Keratinocyte (primary cell): ENCODE results near the gene PTPRB. TPM values are rescaled to one million over a fixed set of nuclear protein-coding genes. Genes with fewer than 3 reads are reported as not detected.

Experiments
- DNase-seq: peaks from one replicate; pipeline ENCODE4 v3.0.0-alpha.2; 2011; ENCODE audit warnings: low read depth, missing footprints, low spot score
- FAIRE-seq: peaks from 2 replicates; lab custom pipeline; 2011; peaks lifted over from hg19 to GRCh38; lab: Jason Lieb, UNC
- H2AFZ ChIP-seq: 2 replicates; pipeline ENCODE4 v1.6.0; 2012; ENCODE audit warnings: low read length, control low read depth, inconsistent platforms; ENCODE audit not compliant: control insufficient read depth
- H3K27ac ChIP-seq: 2 replicates; pipeline ENCODE4 v1.5.1; 2011; ENCODE audit warnings: low read length; ENCODE audit not compliant: control insufficient read depth, insufficient read depth
- H3K27me3 ChIP-seq: 3 replicates; pipeline ENCODE4 v1.6.0; 2011; ENCODE audit warnings: low read length; ENCODE audit not compliant: control insufficient read depth, insufficient read depth; ENCODE audit errors: extremely low read depth
- H3K36me3 ChIP-seq, 2 experiments: 2 replicates in 1 of 2; 3 replicates in 1 of 2; pipeline ENCODE4 v1.5.1; 2011; ENCODE audit warnings: low read length in 2 of 2, mild to moderate bottlenecking in 1 of 2; ENCODE audit not compliant: control insufficient read depth in 2 of 2, insufficient read depth in 2 of 2; ENCODE audit errors: extremely low read depth in 1 of 2
- H3K4me1 ChIP-seq: 3 replicates; pipeline ENCODE4 v1.5.1; 2011; ENCODE audit warnings: low read length; ENCODE audit not compliant: control insufficient read depth, insufficient read depth; ENCODE audit errors: extremely low read depth
- H3K4me2 ChIP-seq: 3 replicates; pipeline ENCODE4 v1.6.0; 2011; ENCODE audit warnings: low read depth, low read length; ENCODE audit not compliant: control insufficient read depth, insufficient read depth; ENCODE audit errors: extremely low read depth
- H3K4me3 ChIP-seq, 3 experiments: fragments of 200-600 bp in 1 of 3; sonication (generic) in 1 of 3; 2 replicates in 2 of 3; 3 replicates in 1 of 3; pipeline ENCODE4 v1.5.1; 2011 to 2016; ENCODE audit warnings: low read length in 3 of 3, mild to moderate bottlenecking in 3 of 3, control low read depth in 2 of 3, inconsistent platforms in 1 of 3, low read depth in 1 of 3, mixed read lengths in 1 of 3, mixed run types in 1 of 3, moderate library complexity in 1 of 3; ENCODE audit not compliant: control insufficient read depth in 2 of 3, insufficient read depth in 2 of 3; ENCODE audit errors: extremely low read depth in 1 of 3
- H3K79me2 ChIP-seq: 2 replicates; pipeline ENCODE4 v1.6.0; 2012; ENCODE audit warnings: low read length; ENCODE audit not compliant: control insufficient read depth, insufficient read depth
- H3K9ac ChIP-seq: 3 replicates; pipeline ENCODE4 v1.6.0; 2011; ENCODE audit warnings: low read length; ENCODE audit not compliant: control insufficient read depth, insufficient read depth; ENCODE audit errors: extremely low read depth
- H3K9me1 ChIP-seq: 3 replicates; pipeline ENCODE4 v1.6.0; 2011; ENCODE audit warnings: low read length; ENCODE audit not compliant: control insufficient read depth, insufficient read depth; ENCODE audit errors: extremely low read depth
- H3K9me3 ChIP-seq: 2 replicates; pipeline ENCODE4 v1.5.1; 2012; ENCODE audit warnings: low read depth, low read length; ENCODE audit not compliant: control insufficient read depth
- H4K20me1 ChIP-seq: 3 replicates; pipeline ENCODE4 v1.6.0; 2011; ENCODE audit warnings: low read length; ENCODE audit not compliant: control insufficient read depth, insufficient read depth; ENCODE audit errors: extremely low read depth
- EZH2 ChIP-seq: IDR thresholded peaks from one replicate; pipeline ENCODE4 v1.6.1; 2012; ENCODE audit warnings: inconsistent platforms, mild to moderate bottlenecking, low read length, moderate library complexity
- dilution Hi-C: fragments of 300-500 bp; cut with MboI; formaldehyde crosslinking; loops from one replicate; pipeline ENCODE4 v1.7.0; 2020; ENCODE audit warnings: low sequenced_read_pairs; ENCODE audit not compliant: extremely low pct_ligation_motif_present
- polyA plus RNA-seq, 5 experiments: library from polyadenylated mRNA; depleted of rRNA in 3 of 5; stranded (reverse) in 3 of 5; stranded (forward) in 1 of 5; unstranded in 1 of 5; fragments of >200 nt; gene quantifications; 1 replicate in 1 of 5; 2 replicates in 3 of 5; 3 replicates in 1 of 5; pipeline versions ENCODE4 v1.2.1 to v1.2.3, GENCODE V29; 2011 to 2012; ENCODE audit warnings: missing spikeins in 2 of 5, low read depth in 1 of 5, low replicate concordance in 1 of 5
- TF ChIP-seq, protein P1 (sequence below), 3 experiments: IDR thresholded peaks in 1 of 3; conservative IDR thresholded peaks in 1 of 3; optimal IDR thresholded peaks in 1 of 3; 2 replicates in 2 of 3; 3 replicates in 1 of 3; pipeline versions ENCODE3 to v1.5.1; 2011; ENCODE audit warnings: low read length in 3 of 3, mild to moderate bottlenecking in 3 of 3, moderate library complexity in 2 of 3, control low read depth in 1 of 3, inconsistent platforms in 1 of 3; ENCODE audit not compliant: insufficient read depth in 2 of 3; ENCODE audit errors: extremely low read depth in 1 of 3

PTPRB gene
- polyA plus RNA-seq, 1 donor (not counting 4 experiments of a cell fraction or from before 2014, with no cell fraction given) = 0.46 TPM

DNA sequence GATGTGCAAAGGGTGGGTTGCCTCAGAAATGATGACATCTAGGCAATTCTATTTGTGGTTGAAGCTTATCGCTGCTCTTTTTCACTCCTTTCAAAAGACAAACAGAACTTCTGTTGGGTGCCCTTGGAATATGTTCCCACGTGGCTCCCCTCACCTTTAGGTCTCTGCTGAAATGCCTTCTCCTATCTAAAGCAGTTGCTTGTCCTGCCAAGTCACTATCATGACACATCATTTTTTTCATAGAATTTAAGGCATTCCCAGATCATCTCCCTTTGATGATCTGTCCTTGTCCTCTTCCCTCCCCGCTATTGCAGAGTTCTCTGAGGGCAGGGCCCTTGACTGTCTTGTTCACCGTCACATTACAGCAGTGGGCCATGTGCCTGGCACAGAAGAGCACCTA is 75.7 kb downstream of the PTPRB start:
- no peaks in the 10 kb centered on the region for H4K20me1 ChIP-seq
- dilution Hi-C loops = no loop called here

DNA sequence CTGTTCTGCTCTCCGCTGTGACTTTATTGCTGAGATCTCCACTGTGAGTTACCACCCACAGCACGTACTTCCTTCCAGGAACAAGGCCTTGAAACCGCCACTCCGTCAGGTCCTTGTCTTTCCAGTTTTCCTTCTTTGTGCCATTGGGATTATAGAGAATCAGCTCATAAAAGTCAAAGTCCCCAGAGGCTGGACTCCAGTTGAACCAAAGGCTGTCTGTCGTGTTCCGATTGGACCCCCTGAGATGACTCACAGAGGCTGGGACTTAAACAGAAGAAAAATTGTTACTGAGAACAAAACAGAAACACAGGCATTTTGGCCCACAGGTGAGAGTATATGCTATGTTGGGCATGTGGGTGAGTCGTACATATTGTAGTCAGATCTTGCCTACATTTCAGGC is 76.6 kb downstream of the PTPRB start:
- Histone ChIP-seq H3K27ac (no peak overlapping the region), H3K9me3 (no peaks in the 10 kb centered on the region), H3K4me2 (no peak overlapping the region), H3K36me3 (no peaks in the 10 kb centered on the region), H2AFZ (no peak overlapping the region), H3K9me1 (no peaks in the 10 kb centered on the region), H4K20me1 (no peaks in the 10 kb centered on the region), H3K79me2 (no peaks in the 10 kb centered on the region), H3K27me3 (no peaks in the 10 kb centered on the region), H3K4me3 (no peak overlapping the region), H3K9ac (no peak overlapping the region), H3K4me1 (peaks cover 12% of the 10 kb centered on the region)
- dilution Hi-C loops = no loop called here
- DNase-seq = no peak
- no peak for FAIRE-seq
- no peak for TF ChIP-seq EZH2
- TF ChIP-seq, protein P1, sequence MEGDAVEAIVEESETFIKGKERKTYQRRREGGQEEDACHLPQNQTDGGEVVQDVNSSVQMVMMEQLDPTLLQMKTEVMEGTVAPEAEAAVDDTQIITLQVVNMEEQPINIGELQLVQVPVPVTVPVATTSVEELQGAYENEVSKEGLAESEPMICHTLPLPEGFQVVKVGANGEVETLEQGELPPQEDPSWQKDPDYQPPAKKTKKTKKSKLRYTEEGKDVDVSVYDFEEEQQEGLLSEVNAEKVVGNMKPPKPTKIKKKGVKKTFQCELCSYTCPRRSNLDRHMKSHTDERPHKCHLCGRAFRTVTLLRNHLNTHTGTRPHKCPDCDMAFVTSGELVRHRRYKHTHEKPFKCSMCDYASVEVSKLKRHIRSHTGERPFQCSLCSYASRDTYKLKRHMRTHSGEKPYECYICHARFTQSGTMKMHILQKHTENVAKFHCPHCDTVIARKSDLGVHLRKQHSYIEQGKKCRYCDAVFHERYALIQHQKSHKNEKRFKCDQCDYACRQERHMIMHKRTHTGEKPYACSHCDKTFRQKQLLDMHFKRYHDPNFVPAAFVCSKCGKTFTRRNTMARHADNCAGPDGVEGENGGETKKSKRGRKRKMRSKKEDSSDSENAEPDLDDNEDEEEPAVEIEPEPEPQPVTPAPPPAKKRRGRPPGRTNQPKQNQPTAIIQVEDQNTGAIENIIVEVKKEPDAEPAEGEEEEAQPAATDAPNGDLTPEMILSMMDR (optimal IDR thresholded peaks at IDR 0.05 in 1 of 3, IDR thresholded peaks at IDR 0.05 in 1 of 3, conservative IDR thresholded peaks at IDR 0.05 in 1 of 3; ENCODE audit: extremely low read depth in 1 of 3, insufficient read depth in 2 of 3, low read length in 3 of 3) = no peak

More for the DNA sequence above, 75.7 kb downstream of the PTPRB start:
- no peak overlapping the region for H3K27ac ChIP-seq
- H3K79me2 ChIP-seq = no peaks in the 10 kb centered on the region
- H3K27me3 ChIP-seq = no peaks in the 10 kb centered on the region
- DNase-seq = no peak
- H3K9ac ChIP-seq = no peak overlapping the region
- peaks cover 4% of the 10 kb centered on the region for H3K4me1 ChIP-seq
- FAIRE-seq = no peak
- no peak overlapping the region for H3K4me3 ChIP-seq
- H3K4me2 ChIP-seq = no peak overlapping the region
- H3K36me3 ChIP-seq = no peaks in the 10 kb centered on the region
- no peaks in the 10 kb centered on the region for H3K9me1 ChIP-seq
- H3K9me3 ChIP-seq = no peaks in the 10 kb centered on the region
- no peak for TF ChIP-seq EZH2
- TF ChIP-seq, protein P1 (optimal IDR thresholded peaks at IDR 0.05 in 1 of 3, IDR thresholded peaks at IDR 0.05 in 1 of 3, conservative IDR thresholded peaks at IDR 0.05 in 1 of 3; ENCODE audit: extremely low read depth in 1 of 3, insufficient read depth in 2 of 3, low read length in 3 of 3) = no peak
- H2AFZ ChIP-seq = no peak overlapping the region
